Fibroblast of peridontal ligament (primary cell): Measurements from ENCODE around the gene TSC22D3.
"Not testable (repeated sequence)": the region's sequence is repeated elsewhere in the genome, so short reads cannot be mapped to it uniquely, and the experiment has no call there.

Source experiments
- DNase-seq: peaks from one replicate; pipeline ENCODE4 v3.0.0-alpha.2; 2010; ENCODE audit errors: extremely low read depth

TSC22D3 gene

DNA sequence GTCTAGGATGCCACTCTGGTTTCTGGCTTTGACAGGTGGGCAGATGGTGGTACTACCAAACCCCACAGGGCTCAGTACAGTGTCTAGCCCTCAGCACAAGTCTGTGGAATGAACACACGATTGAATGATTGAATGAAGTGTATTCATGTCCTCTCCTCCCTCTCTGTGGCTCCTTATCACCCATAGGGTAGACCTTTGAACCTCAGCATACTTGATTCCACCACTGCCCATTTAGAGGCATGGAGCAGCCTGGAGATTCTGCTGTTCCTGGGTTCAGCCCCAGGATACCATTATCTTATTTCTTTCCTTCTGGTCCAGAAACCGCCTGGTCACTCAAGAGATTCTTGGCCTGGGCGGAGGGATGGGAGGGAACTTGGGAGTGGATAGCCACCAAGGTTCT, 93.3 kb downstream of the TSC22D3 start:
- no peak for DNase-seq

DNA sequence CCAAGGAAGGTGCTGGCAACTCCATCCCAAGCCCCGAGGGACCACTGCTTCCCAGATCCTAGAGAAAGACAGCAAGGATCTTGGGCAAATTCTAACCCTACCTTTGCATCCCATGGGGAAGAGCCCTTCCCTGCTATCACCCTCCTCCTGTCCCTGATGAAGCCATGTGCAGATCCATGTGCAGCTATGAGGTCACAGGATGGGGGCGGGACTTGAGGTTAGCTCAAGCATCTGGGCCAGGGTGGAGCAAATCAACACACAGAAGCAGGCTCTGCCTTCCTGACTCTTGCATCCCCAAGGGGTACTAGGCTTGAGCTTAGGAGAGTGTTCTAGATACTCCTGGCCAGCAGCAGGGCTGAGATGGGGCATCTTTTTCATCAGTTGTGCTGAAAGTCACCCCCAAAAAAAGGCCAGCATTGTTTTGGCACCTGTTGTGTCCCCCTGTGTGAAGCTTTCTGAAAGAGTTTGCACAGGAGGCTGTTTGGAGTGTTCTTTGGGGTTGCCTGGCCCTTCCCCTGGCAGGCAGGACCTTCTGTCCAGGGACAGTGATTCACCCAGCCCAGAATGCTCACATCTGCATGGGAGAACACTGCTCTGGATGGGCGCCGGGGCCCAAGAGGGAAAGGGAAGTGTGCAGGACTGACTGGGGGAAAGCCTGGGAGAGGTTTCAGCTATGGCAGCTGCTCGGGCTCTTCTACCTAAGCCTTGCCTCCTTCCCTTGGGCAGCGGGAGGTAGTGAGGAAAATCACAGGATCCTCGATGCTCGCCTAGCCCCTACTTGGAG, 96.4 kb downstream of the TSC22D3 start:
- peak; percentile 62 for DNase-seq

GRCh38 chrX:107677909-107678308, 97.7 kb downstream of the TSC22D3 start:
- DNase-seq: no peak

GRCh38 chrX:107677501-107677901, 98.1 kb downstream of the TSC22D3 start:
- DNase-seq: no peak

GRCh38 chrX:107676559-107677378, 98.8 kb downstream of the TSC22D3 start:
- DNase-seq: peak; percentile 79

DNA sequence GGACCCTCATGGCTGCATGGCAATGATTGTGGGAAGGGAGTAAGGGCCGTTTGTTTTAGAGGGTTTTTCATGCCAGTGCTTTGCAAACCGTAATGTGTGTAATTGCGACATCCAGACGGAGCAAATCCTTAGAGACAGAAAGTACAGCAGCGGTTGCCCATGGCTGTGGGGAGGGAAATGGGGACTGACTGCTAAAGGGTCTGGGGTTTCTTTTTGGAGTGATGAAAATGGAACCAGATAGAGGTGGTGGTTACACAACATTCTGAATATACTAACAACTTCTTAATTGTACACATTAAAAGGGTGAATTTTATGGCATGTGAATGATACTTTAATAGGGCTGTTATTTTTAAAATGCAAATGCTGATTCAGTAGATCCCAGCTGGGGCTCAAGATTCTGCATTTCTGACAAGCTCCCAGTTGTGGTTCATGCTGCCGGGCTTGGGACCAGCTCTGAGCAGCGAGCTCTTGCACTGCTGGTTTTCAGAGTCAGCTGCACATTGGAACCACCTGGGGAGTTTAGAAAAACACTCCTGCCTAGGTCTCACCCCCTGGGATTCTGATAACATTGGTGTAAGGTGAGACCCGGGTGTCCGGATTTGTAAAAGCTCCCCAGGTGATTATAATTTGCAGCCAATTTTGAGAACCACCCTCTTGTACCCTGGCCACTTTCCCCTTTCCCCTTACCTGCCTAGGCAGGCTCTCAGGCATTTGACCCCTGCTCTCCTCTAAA, 99.6 kb downstream of the TSC22D3 start:
- DNase-seq: peak; percentile 55

DNA sequence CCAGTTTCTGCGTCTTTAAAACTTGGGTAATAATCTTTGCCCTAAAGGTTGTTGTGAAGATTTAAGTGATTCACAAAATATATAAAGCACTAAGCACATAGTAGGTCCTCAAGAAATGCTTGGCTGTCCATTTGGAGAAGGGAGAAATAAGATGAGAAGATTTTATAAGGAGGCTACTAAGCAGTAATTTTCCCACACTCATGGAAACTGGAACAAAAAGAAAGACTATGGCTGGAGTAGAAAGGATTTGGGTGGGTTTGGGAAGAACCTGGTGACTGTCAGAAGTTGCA, 100.3 kb downstream of the TSC22D3 start:
- no peak for DNase-seq

DNA sequence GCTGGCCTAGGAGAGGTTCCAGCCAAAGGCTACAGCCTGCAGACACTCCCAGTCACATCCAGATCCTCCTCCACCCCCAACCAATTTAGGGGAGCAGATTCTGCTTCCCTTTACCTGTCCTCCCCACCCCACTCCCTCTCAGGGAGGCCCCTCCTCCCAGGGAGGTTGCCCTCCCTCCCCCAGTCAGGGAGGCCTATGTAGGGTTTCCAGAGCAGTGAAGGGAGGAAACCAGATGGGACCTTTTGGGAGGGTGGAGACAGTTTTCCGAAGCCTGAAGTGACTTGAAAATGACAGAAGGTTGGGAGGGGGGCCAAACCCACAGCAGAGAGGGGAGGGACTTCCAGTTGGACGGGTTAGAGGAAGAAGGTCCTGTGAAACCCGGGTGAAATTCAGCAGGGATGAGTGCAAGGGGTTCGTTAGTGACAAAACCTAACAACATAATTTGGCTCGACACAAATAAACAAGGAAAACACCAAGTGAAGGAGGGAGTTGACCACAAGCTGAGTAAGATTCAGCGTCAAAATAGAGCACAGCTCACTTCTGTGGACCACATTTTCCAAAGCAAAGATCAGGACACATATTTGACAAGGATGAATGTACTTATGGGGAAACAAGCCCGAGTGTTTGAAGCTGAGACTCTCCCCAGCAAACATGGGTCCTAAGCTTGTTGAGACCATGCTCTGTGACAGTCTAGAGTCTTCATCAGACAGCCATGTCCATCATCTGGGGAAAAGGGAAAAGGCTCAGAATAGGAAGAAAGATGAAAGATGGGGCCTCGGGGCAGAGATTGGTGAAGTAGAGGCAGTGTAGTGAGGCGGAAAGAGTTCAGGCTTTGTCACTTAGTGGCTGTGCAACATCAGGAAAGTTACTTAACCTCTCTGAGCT, 100.9 kb downstream of the TSC22D3 start:
- peak; percentile 36 for DNase-seq

GRCh38 chrX:107673933-107674479, 101.6 kb downstream of the TSC22D3 start:
- DNase-seq: no peak

DNA sequence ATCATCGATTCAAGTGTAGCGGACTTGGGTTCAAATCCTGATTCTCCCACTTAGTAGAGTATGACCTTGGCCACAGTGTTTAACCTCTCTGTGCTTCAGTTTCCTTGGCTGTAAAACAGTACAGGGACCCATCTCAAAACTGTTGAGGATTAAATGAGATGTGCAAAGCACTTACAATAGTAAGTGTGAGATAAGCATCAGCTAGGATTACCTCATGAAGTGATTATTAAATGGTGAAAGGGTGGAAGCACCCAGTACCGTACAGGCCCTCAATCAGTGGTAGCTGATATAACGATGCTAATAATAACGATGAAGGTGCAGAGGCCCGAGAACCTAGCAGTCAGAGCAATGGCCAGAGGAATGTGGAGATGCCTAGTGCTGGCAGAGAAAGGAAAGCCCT, 102.2 kb downstream of the TSC22D3 start:
- no peak for DNase-seq

GRCh38 chrX:107672955-107673378, 102.6 kb downstream of the TSC22D3 start:
- DNase-seq: peak; percentile 13

GRCh38 chrX:107671256-107671655, 104.3 kb downstream of the TSC22D3 start:
- DNase-seq: not testable (repeated sequence)

GRCh38 chrX:107669885-107670628, 105.5 kb downstream of the TSC22D3 start:
- no peak for DNase-seq

DNA sequence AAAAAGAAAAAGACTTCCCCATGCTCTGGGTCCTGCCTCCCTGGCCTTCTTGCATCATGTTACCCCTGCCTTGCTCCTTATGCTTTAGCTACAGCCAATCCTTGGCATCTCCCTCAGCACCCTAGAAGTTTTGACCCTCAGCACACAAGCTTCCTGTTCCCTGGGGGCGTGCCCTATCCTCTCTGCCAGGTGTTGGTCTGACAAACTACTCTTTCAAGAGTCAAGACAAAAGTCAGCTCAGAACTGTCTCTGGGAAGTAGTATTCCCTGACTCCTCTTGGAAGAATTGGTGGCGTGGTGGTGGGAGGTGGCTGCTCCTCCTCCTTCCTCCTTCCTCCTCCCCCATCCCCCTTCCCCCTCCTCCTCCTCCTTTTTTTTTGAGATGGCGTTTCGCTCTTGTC, 106.3 kb downstream of the TSC22D3 start:
- no peak for DNase-seq

DNA sequence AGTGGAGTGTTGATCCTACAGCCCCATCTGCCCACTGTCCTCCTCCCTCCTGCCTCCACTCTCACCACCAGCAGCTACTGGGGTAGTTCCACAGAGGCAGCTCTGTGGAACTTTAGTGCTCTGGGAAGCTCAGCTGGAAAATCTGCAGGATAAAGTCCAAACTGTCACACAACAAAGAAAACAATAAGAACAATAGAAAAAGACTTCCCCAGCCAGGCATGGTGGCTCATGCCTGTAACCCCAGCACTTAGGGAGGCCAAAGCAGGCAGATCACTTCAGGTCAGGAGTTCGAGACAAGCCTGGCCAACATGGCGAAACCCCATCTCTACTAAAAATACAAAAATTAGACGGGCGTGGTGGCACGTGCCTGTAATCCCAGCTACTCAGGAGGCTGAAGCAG, 106.9 kb downstream of the TSC22D3 start:
- DNase-seq: not testable (repeated sequence)

DNA sequence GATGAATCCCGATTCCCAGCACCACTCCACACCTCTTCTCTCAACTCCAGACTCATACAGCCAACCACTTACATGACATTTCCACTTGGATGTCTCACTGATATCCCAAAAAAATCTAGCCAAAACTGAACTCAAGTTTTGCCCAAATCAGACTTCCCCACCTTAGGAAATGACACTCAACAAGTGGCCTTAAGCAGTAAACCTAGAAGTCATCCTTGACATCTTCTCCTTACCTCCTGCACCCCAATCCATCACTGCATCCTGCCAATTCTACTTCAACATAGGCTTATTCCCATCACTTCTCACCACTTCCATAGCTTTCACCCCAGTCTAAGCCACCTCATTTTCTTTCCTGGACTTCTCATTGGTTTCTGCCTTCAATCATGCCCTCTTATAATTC, 108.2 kb downstream of the TSC22D3 start:
- no peak for DNase-seq

GRCh38 chrX:107666931-107667330, 108.7 kb downstream of the TSC22D3 start:
- no peak for DNase-seq
